GM23338 (cell line): ENCODE results near the gene DTNA.

Source experiments
- CREB1 ChIP-seq: fragments of 250-450 bp; sonication (Bioruptor Pico); IDR thresholded peaks from 2 replicates; pipeline ENCODE4 v1.5.0; 2020; ENCODE audit warnings: low read depth, mild to moderate bottlenecking, moderate library complexity
- CTCF ChIP-seq, 2 experiments: fragments of 200-600 bp in 1 of 2; sonication (generic) in 1 of 2; conservative IDR thresholded peaks; 2 replicates each; pipeline versions ENCODE4 v1.5.1 to v1.6.1; 2016 to 2017; ENCODE audit warnings: antibody characterized with exemption in 2 of 2, low read depth in 2 of 2, mild to moderate bottlenecking in 2 of 2, moderate library complexity in 1 of 2
- ETS1 ChIP-seq: IDR thresholded peaks from 2 replicates; pipeline ENCODE4 v1.6.1; 2016; ENCODE audit warnings: antibody characterized with exemption
- EZH2 ChIP-seq: fragments of 200-600 bp; sonication (generic); IDR thresholded peaks from one replicate; pipeline ENCODE4 v1.8.0; 2017; ENCODE audit warnings: antibody characterized with exemption, mild to moderate bottlenecking, low read depth; ENCODE audit not compliant: unreplicated experiment
- EZH2phosphoT487 ChIP-seq: fragments of 200-600 bp; sonication (generic); IDR thresholded peaks from one replicate; pipeline ENCODE4 v1.8.1; 2018; ENCODE audit warnings: antibody characterized with exemption; ENCODE audit not compliant: unreplicated experiment
- JUNB ChIP-seq: IDR thresholded peaks from one replicate; pipeline ENCODE4 v1.6.1; 2016; ENCODE audit warnings: antibody characterized with exemption; ENCODE audit not compliant: unreplicated experiment
- NANOG ChIP-seq: IDR thresholded peaks from 2 replicates; pipeline ENCODE4 v1.6.1; 2016; ENCODE audit warnings: antibody characterized with exemption, borderline replicate concordance
- POLR2AphosphoS5 ChIP-seq: IDR thresholded peaks from 2 replicates; pipeline ENCODE4 v1.6.1; 2016; ENCODE audit warnings: antibody characterized with exemption, low read depth
- ZNF331 ChIP-seq: fragments of 250-450 bp; sonication (Bioruptor Pico); IDR thresholded peaks from 2 replicates; pipeline ENCODE4 v1.5.0; 2020; ENCODE audit warnings: low read depth, mild to moderate bottlenecking, moderate library complexity
- TF ChIP-seq, protein P1 (sequence below): IDR thresholded peaks from one replicate; pipeline ENCODE4 v1.6.1; 2018; ENCODE audit warnings: antibody characterized with exemption; ENCODE audit not compliant: unreplicated experiment

- TF ChIP-seq, protein P1, sequence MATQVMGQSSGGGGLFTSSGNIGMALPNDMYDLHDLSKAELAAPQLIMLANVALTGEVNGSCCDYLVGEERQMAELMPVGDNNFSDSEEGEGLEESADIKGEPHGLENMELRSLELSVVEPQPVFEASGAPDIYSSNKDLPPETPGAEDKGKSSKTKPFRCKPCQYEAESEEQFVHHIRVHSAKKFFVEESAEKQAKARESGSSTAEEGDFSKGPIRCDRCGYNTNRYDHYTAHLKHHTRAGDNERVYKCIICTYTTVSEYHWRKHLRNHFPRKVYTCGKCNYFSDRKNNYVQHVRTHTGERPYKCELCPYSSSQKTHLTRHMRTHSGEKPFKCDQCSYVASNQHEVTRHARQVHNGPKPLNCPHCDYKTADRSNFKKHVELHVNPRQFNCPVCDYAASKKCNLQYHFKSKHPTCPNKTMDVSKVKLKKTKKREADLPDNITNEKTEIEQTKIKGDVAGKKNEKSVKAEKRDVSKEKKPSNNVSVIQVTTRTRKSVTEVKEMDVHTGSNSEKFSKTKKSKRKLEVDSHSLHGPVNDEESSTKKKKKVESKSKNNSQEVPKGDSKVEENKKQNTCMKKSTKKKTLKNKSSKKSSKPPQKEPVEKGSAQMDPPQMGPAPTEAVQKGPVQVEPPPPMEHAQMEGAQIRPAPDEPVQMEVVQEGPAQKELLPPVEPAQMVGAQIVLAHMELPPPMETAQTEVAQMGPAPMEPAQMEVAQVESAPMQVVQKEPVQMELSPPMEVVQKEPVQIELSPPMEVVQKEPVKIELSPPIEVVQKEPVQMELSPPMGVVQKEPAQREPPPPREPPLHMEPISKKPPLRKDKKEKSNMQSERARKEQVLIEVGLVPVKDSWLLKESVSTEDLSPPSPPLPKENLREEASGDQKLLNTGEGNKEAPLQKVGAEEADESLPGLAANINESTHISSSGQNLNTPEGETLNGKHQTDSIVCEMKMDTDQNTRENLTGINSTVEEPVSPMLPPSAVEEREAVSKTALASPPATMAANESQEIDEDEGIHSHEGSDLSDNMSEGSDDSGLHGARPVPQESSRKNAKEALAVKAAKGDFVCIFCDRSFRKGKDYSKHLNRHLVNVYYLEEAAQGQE = no peak
- TF ChIP-seq CTCF (conservative IDR thresholded peaks at IDR 0.05; ENCODE audit: low read depth in 2 of 2) (no peak), EZH2 (no peak), EZH2phosphoT487 (no peak), JUNB (no peak), POLR2AphosphoS5 (no peak), ZNF331 (CRISPR knock-in tag) (no peak), CREB1 (no peak), ETS1 (no peak), NANOG (no peak)
These were observed 90.3 kb downstream of the DTNA start for GRCh38 chr18:34800381-34800780.
